Keratinocyte (primary cell): ENCODE results near the gene NFASC. TPM values are rescaled to one million over a fixed set of nuclear protein-coding genes. Genes with fewer than 3 reads are reported as not detected.

Experiments used
- DNase-seq: peaks from one replicate; pipeline ENCODE4 v3.0.0-alpha.2; 2011; ENCODE audit warnings: low read depth, missing footprints, low spot score
- FAIRE-seq: peaks from 2 replicates; lab custom pipeline; 2011; peaks lifted over from hg19 to GRCh38; lab: Jason Lieb, UNC
- H2AFZ ChIP-seq: 2 replicates; pipeline ENCODE4 v1.6.0; 2012; ENCODE audit warnings: low read length, control low read depth, inconsistent platforms; ENCODE audit not compliant: control insufficient read depth
- H3K27ac ChIP-seq: 2 replicates; pipeline ENCODE4 v1.5.1; 2011; ENCODE audit warnings: low read length; ENCODE audit not compliant: control insufficient read depth, insufficient read depth
- H3K27me3 ChIP-seq: 3 replicates; pipeline ENCODE4 v1.6.0; 2011; ENCODE audit warnings: low read length; ENCODE audit not compliant: control insufficient read depth, insufficient read depth; ENCODE audit errors: extremely low read depth
- H3K36me3 ChIP-seq, 2 experiments: 2 replicates in 1 of 2; 3 replicates in 1 of 2; pipeline ENCODE4 v1.5.1; 2011; ENCODE audit warnings: low read length in 2 of 2, mild to moderate bottlenecking in 1 of 2; ENCODE audit not compliant: control insufficient read depth in 2 of 2, insufficient read depth in 2 of 2; ENCODE audit errors: extremely low read depth in 1 of 2
- H3K4me1 ChIP-seq: 3 replicates; pipeline ENCODE4 v1.5.1; 2011; ENCODE audit warnings: low read length; ENCODE audit not compliant: control insufficient read depth, insufficient read depth; ENCODE audit errors: extremely low read depth
- H3K4me2 ChIP-seq: 3 replicates; pipeline ENCODE4 v1.6.0; 2011; ENCODE audit warnings: low read depth, low read length; ENCODE audit not compliant: control insufficient read depth, insufficient read depth; ENCODE audit errors: extremely low read depth
- H3K4me3 ChIP-seq, 3 experiments: fragments of 200-600 bp in 1 of 3; sonication (generic) in 1 of 3; 2 replicates in 2 of 3; 3 replicates in 1 of 3; pipeline ENCODE4 v1.5.1; 2011 to 2016; ENCODE audit warnings: low read length in 3 of 3, mild to moderate bottlenecking in 3 of 3, control low read depth in 2 of 3, inconsistent platforms in 1 of 3, low read depth in 1 of 3, mixed read lengths in 1 of 3, mixed run types in 1 of 3, moderate library complexity in 1 of 3; ENCODE audit not compliant: control insufficient read depth in 2 of 3, insufficient read depth in 2 of 3; ENCODE audit errors: extremely low read depth in 1 of 3
- H3K79me2 ChIP-seq: 2 replicates; pipeline ENCODE4 v1.6.0; 2012; ENCODE audit warnings: low read length; ENCODE audit not compliant: control insufficient read depth, insufficient read depth
- H3K9ac ChIP-seq: 3 replicates; pipeline ENCODE4 v1.6.0; 2011; ENCODE audit warnings: low read length; ENCODE audit not compliant: control insufficient read depth, insufficient read depth; ENCODE audit errors: extremely low read depth
- H3K9me1 ChIP-seq: 3 replicates; pipeline ENCODE4 v1.6.0; 2011; ENCODE audit warnings: low read length; ENCODE audit not compliant: control insufficient read depth, insufficient read depth; ENCODE audit errors: extremely low read depth
- H3K9me3 ChIP-seq: 2 replicates; pipeline ENCODE4 v1.5.1; 2012; ENCODE audit warnings: low read depth, low read length; ENCODE audit not compliant: control insufficient read depth
- H4K20me1 ChIP-seq: 3 replicates; pipeline ENCODE4 v1.6.0; 2011; ENCODE audit warnings: low read length; ENCODE audit not compliant: control insufficient read depth, insufficient read depth; ENCODE audit errors: extremely low read depth
- CTCF ChIP-seq, 3 experiments: IDR thresholded peaks in 1 of 3; conservative IDR thresholded peaks in 1 of 3; optimal IDR thresholded peaks in 1 of 3; 2 replicates in 2 of 3; 3 replicates in 1 of 3; pipeline versions ENCODE3 to v1.5.1; 2011; ENCODE audit warnings: low read length in 3 of 3, mild to moderate bottlenecking in 3 of 3, moderate library complexity in 2 of 3, control low read depth in 1 of 3, inconsistent platforms in 1 of 3; ENCODE audit not compliant: insufficient read depth in 2 of 3; ENCODE audit errors: extremely low read depth in 1 of 3
- EZH2 ChIP-seq: IDR thresholded peaks from one replicate; pipeline ENCODE4 v1.6.1; 2012; ENCODE audit warnings: inconsistent platforms, mild to moderate bottlenecking, low read length, moderate library complexity
- dilution Hi-C: fragments of 300-500 bp; cut with MboI; formaldehyde crosslinking; loops from one replicate; pipeline ENCODE4 v1.7.0; 2020; ENCODE audit warnings: low sequenced_read_pairs; ENCODE audit not compliant: extremely low pct_ligation_motif_present
- polyA plus RNA-seq, 5 experiments: library from polyadenylated mRNA; depleted of rRNA in 3 of 5; stranded (reverse) in 3 of 5; stranded (forward) in 1 of 5; unstranded in 1 of 5; fragments of >200 nt; gene quantifications; 1 replicate in 1 of 5; 2 replicates in 3 of 5; 3 replicates in 1 of 5; pipeline versions ENCODE4 v1.2.1 to v1.2.3, GENCODE V29; 2011 to 2012; ENCODE audit warnings: missing spikeins in 2 of 5, low read depth in 1 of 5, low replicate concordance in 1 of 5

NFASC gene
- polyA plus RNA-seq, 1 donor (not counting 4 experiments of a cell fraction or from before 2014, with no cell fraction given): 4.3 TPM

- H3K27ac ChIP-seq: no peak overlapping the region
- H3K4me2 ChIP-seq: no peak overlapping the region
- H3K36me3 ChIP-seq: no peaks in the 10 kb centered on the region
- no peaks in the 10 kb centered on the region for H3K4me1 ChIP-seq
- dilution Hi-C loops: no loop called here
- no peaks in the 10 kb centered on the region for H4K20me1 ChIP-seq
- no peak for TF ChIP-seq CTCF (optimal IDR thresholded peaks at IDR 0.05 in 1 of 3, IDR thresholded peaks at IDR 0.05 in 1 of 3, conservative IDR thresholded peaks at IDR 0.05 in 1 of 3; ENCODE audit: extremely low read depth in 1 of 3, insufficient read depth in 2 of 3, low read length in 3 of 3)
- no peak for TF ChIP-seq EZH2
- DNase-seq: no peak
- no peak overlapping the region for H2AFZ ChIP-seq
- H3K79me2 ChIP-seq: no peaks in the 10 kb centered on the region
- no peak overlapping the region for H3K4me3 ChIP-seq
- no peak for FAIRE-seq
- no peak overlapping the region for H3K9ac ChIP-seq
- no peaks in the 10 kb centered on the region for H3K9me1 ChIP-seq
- peaks cover 14% of the 10 kb centered on the region for H3K27me3 ChIP-seq
- H3K9me3 ChIP-seq: no peaks in the 10 kb centered on the region
Measured at GRCh38 chr1:204875255-204875654, 4.6 kb downstream of the NFASC start.

- no peaks in the 10 kb centered on the region for H3K79me2 ChIP-seq
- no peak overlapping the region for H3K27ac ChIP-seq
- no peaks in the 10 kb centered on the region for H3K9me1 ChIP-seq
- no peaks in the 10 kb centered on the region for H4K20me1 ChIP-seq
- H3K4me3 ChIP-seq: no peak overlapping the region
- FAIRE-seq (no peak), DNase-seq (no peak)
- no peak for TF ChIP-seq CTCF (optimal IDR thresholded peaks at IDR 0.05 in 1 of 3, IDR thresholded peaks at IDR 0.05 in 1 of 3, conservative IDR thresholded peaks at IDR 0.05 in 1 of 3; ENCODE audit: extremely low read depth in 1 of 3, insufficient read depth in 2 of 3, low read length in 3 of 3)
- no peak for TF ChIP-seq EZH2
- H3K9me3 ChIP-seq: no peaks in the 10 kb centered on the region
- H3K9ac ChIP-seq: no peak overlapping the region
- H3K4me1 ChIP-seq: no peaks in the 10 kb centered on the region
- no peak overlapping the region for H2AFZ ChIP-seq
- no peaks in the 10 kb centered on the region for H3K36me3 ChIP-seq
- H3K4me2 ChIP-seq: no peak overlapping the region
- H3K27me3 ChIP-seq: peaks cover 14% of the 10 kb centered on the region
- dilution Hi-C loops: no loop called here
Measured at GRCh38 chr1:204878621-204879234, 8.1 kb downstream of the NFASC start.
